Muscle of leg (tissue), 11 donors: ENCODE measurements around the gene ACTMAP. TPM values are rescaled to one million over a fixed set of nuclear protein-coding genes. Genes with fewer than 3 reads are reported as not detected.
"Not testable (repeated sequence)": the region's sequence is repeated elsewhere in the genome, so short reads cannot be mapped to it uniquely, and the experiment has no call there.

Experiments
- DNase-seq: peaks from one replicate; pipeline ENCODE4 v3.0.0; 2013
- H3K27ac ChIP-seq: one replicate; pipeline ENCODE4 v1.5.1; 2013; ENCODE audit warnings: mild to moderate bottlenecking, low read length, control low read depth
- H3K27me3 ChIP-seq: one replicate; pipeline ENCODE4 v1.6.1; 2013; ENCODE audit warnings: low read length; ENCODE audit not compliant: control insufficient read depth, insufficient read depth
- H3K36me3 ChIP-seq: one replicate; pipeline ENCODE4 v1.6.1; 2013; ENCODE audit warnings: low read length; ENCODE audit not compliant: control insufficient read depth, insufficient read depth
- H3K4me1 ChIP-seq: one replicate; pipeline ENCODE4 v1.6.1; 2013; ENCODE audit warnings: low read length; ENCODE audit not compliant: control insufficient read depth, insufficient read depth
- H3K4me3 ChIP-seq: one replicate; pipeline ENCODE4 v1.5.1; 2013; ENCODE audit warnings: low read length, control low read depth
- H3K9me3 ChIP-seq: replicated peaks from 2 replicates; pipeline ENCODE4 v1.6.1; 2013; ENCODE audit warnings: low read depth, low read length; ENCODE audit not compliant: control insufficient read depth
- WGBS: methylation state at CpG from one replicate; pipeline ENCODE4 v1.1.5; 2013; ENCODE audit warnings: missing lambda C conversion rate; ENCODE audit not compliant: insufficient coverage; 5-methylcytosine and 5-hydroxymethylcytosine counted together
- polyA plus RNA-seq, 8 donors: library from polyadenylated mRNA; unstranded; fragments of 120-200 nt; gene quantifications; one replicate each; pipeline versions ENCODE4 v1.2.1 to v1.2.3, GENCODE V29; 2013; ENCODE audit warnings: inconsistent platforms in 1 of 8, low replicate concordance in 1 of 8; ENCODE audit not compliant: insufficient read length in 8 of 8, insufficient read depth in 1 of 8
- total RNA-seq: library from RNA; stranded (reverse); fragments of 120-200 nt; gene quantifications from one replicate; pipeline ENCODE4 v1.2.4, GENCODE V29; 2013

ACTMAP gene
- total and polyA plus RNA-seq, 9 donors: 1.2 to 13.0 (median 11.0) TPM

DNA sequence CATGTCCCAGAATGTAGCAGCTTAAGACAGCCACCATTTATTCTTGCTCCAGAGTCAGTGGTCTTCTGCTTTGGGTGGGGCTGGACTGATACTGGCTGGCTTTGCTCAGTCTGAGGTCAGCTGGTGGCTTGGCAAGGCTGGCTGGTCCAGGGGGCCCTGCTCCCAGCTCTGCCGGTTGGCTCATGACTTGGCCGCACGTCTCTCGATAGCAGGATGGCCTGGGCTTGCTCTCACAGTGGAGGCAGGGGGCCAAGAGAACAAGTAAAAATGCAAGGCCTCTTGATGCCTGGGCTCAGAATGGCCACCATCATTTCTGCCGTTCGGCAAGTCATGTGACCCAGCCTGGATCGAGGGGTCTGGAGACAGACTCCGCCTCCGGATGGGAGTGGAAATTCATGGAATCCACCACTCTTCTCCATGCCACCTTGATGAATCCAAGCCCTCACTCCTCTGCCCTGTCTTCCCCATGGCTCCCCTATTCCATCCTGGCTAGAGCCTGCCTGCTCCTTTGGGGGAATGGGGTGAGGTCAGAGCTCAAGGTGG lies 13.1 kb downstream of the ACTMAP start:
- no peaks in the 10 kb centered on the region for H3K9me3 ChIP-seq
- WGBS: 77% methylated on average over 4 of the region's 9 CpGs
- peaks cover 76% of the 10 kb centered on the region for H3K36me3 ChIP-seq
- no peaks in the 10 kb centered on the region for H3K27me3 ChIP-seq
- H3K4me3 ChIP-seq: no peak overlapping the region
- no peak for DNase-seq
- H3K4me1 ChIP-seq: peaks cover 10% of the 10 kb centered on the region
- H3K27ac ChIP-seq: no peak overlapping the region

DNA sequence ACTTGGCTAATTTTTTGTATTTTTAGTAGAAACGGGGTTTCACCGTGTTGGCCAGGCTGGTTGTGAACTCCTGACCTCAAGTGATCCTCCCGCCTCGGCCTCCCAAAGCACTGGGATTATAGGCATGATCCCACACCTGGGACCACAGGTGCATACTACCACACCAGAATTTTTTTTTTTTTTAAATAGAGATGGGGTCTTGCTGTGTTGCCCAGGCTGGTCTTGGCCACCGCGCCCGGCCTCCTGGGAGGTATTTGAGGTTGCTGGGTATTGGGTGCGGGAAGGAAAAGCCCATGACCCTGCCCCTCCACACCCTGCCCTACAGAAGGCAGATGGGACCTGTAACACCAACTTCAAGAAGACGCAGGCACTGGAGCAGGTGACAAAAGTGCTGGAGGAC lies 13.6 kb downstream of the ACTMAP start:
- WGBS: 72% methylated on average over 5 of the region's 9 CpGs
- Histone ChIP-seq H3K4me3 (no peak overlapping the region), H3K27ac (no peak overlapping the region), H3K9me3 (no peaks in the 10 kb centered on the region), H3K36me3 (peaks cover 78% of the 10 kb centered on the region), H3K27me3 (no peaks in the 10 kb centered on the region), H3K4me1 (peaks cover 10% of the 10 kb centered on the region)
- DNase-seq: no peak

DNA sequence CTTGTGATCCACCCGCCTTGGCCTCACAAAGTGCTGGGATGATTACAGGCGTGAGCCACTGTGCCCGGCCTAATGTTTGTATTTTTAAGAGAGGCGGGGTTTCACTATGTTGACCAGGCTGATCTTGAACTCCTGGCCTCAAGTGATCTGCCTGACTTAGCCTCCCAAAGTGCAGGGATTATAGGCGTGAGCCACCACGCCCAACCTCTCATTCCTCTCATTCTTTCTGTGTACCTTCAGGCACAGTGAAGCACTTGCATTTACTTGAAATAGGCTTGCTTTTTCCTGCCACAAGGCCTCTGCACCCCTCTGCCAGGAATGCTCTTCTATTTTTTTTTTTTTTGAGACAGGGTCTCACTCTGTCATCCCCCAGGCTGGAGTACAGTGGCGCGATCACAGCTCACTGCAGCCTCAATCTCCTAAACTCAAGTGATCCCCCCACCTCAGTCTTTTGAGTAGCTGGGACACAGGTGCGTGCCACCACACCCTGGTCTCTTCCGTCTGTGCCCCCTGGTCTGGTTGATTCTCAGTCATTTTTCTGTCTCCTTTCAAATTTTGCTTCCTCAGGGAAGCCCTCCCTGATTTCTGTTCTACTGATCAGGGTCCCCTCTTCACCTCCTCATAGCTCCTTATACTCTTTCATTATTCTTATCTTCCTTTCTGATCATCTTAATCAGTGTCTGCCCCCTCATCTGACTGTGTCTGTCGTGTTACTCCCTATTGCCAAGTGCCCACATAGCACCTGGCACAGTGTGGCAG lies 15.1 kb downstream of the ACTMAP start:
- Histone ChIP-seq H3K27me3 (no peaks in the 10 kb centered on the region), H3K4me3 (no peak overlapping the region), H3K36me3 (peaks cover 86% of the 10 kb centered on the region), H3K27ac (no peak overlapping the region), H3K9me3 (no peaks in the 10 kb centered on the region), H3K4me1 (peaks cover 2% of the 10 kb centered on the region)
- DNase-seq: no peak
- WGBS: 90% methylated on average over 9 of the region's 11 CpGs

DNA sequence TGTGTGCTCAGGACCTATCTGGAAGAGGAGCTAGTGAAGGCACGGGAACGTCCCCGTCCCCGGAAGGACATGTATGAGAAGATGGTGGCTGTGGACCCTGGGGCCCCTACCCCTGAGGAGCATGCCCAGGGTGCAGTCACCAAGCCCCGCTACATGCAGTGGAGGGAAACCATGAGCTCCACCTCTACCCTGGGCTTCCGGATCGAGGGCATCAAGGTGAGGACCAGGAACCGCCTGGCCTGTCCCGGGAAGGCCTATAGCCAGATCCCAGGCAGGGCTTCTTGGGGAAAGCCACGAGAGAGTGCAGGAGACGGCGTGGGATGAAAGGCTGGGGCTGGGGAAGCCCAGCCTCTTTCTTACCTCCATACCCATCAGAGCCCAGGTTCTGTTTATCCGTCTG lies 17.1 kb downstream of the ACTMAP start:
- Histone ChIP-seq H3K4me1 (no peaks in the 10 kb centered on the region), H3K27ac (no peak overlapping the region), H3K4me3 (no peak overlapping the region), H3K36me3 (peaks cover 82% of the 10 kb centered on the region), H3K27me3 (no peaks in the 10 kb centered on the region), H3K9me3 (no peaks in the 10 kb centered on the region)
- DNase-seq: no peak
- 93% methylated on average over 8 of the region's 13 CpGs for WGBS

DNA sequence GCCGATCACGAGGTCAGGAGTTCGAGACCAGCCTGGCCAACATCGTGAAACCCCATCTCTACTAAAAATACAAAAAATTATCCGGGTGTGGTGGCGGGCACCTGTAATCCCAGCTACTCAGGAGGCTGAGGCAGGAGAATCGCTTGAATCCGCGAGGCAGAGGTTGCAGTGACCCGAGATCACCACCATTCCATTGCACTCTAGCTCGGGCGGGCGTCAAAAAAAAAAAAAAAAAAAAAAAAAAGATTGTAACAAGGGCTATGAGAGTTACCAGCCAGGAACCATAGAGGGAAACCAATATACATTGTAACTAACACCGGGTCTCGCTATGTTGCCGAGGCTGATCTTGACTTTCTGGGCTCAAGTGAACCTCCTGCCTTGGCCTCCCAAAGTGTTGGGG lies 18.0 kb downstream of the ACTMAP start:
- not testable (repeated sequence) for H3K4me3 ChIP-seq, H3K27me3 ChIP-seq, H3K4me1 ChIP-seq, H3K9me3 ChIP-seq, DNase-seq, H3K27ac ChIP-seq
- no CpG with 5 or more reads among the region's 16 CpGs for whole genome bisulfite sequencing
- peaks cover 83% of the 10 kb centered on the region for H3K36me3 ChIP-seq

DNA sequence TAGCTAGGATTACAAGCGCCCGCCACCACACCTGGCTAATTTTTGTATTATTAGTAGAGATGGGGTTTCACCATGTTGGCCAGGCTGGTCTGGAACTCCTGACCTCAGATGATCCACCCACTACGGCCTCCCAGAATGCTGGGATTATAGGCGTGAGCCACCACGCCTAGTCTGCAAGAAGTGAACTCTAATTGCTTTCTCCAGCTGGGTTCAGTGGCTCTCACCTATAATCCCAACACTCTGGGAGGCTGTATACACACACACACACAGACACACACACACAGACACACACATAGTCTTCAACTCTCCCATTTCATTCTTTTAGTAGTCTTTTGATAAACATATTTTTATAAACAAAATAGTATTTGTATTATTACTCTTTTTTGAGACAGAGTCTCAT lies 20.2 kb downstream of the ACTMAP start:
- WGBS: 87% methylated on average over 3 of the region's 5 CpGs

DNA sequence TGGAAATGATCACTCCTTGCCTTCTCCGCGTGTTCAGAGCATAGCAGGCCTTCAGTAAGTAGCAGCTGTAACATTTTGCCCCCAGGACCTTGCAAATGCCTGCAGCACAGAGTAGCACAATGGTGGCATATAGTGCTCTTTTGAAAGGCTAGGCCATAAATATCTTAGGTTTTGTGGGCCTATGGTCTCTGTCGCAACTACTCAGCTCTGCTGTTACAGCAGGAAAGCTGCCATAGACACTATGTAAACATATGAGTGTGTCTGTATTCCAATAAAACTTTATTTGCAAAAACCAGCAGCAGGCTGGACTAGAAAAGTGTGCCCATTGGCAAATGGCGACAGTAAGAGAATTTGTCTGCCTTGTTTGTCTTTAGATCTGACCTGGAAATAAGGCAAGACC lies 24.0 kb downstream of the ACTMAP start:
- no peak for DNase-seq
- WGBS: 95% methylated on average over 2 of the region's 4 CpGs
- H3K4me1 ChIP-seq: no peaks in the 10 kb centered on the region
- no peak overlapping the region for H3K4me3 ChIP-seq
- no peaks in the 10 kb centered on the region for H3K27me3 ChIP-seq
- H3K36me3 ChIP-seq: peaks cover 71% of the 10 kb centered on the region
- H3K9me3 ChIP-seq: no peaks in the 10 kb centered on the region
- H3K27ac ChIP-seq: no peak overlapping the region

More for the DNA sequence above, 20.2 kb downstream of the ACTMAP start:
- H3K27me3 ChIP-seq, DNase-seq, H3K4me1 ChIP-seq, H3K4me3 ChIP-seq, H3K9me3 ChIP-seq, H3K27ac ChIP-seq: not testable (repeated sequence)
- H3K36me3 ChIP-seq: peaks cover 80% of the 10 kb centered on the region

DNA sequence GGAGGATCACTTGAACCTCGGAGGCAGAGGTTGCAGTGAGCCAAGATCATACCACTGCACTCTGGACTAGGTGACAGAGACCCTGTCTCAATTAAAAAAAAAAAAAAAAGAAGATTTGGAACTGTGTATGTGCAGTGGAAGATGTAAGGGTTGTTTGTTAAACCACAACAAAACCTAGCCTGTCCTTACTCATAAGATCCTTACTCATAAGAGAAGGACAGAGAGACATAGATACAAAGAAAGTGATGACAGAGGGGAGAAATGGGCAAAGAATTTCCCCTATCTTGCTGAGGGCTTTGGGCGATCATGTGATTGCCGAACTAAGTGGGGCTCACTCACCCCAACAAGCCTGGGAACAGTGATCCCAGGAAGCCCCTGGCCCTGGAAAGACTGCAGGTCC lies 25.4 kb downstream of the ACTMAP start:
- H3K9me3 ChIP-seq: no peaks in the 10 kb centered on the region
- H3K4me1 ChIP-seq: peaks cover 9% of the 10 kb centered on the region
- H3K36me3 ChIP-seq: peaks cover 59% of the 10 kb centered on the region
- no peak overlapping the region for H3K27ac ChIP-seq
- 90% methylated on average over 2 of the region's 3 CpGs for WGBS
- no peaks in the 10 kb centered on the region for H3K27me3 ChIP-seq
- H3K4me3 ChIP-seq: no peak overlapping the region
- DNase-seq: no peak

DNA sequence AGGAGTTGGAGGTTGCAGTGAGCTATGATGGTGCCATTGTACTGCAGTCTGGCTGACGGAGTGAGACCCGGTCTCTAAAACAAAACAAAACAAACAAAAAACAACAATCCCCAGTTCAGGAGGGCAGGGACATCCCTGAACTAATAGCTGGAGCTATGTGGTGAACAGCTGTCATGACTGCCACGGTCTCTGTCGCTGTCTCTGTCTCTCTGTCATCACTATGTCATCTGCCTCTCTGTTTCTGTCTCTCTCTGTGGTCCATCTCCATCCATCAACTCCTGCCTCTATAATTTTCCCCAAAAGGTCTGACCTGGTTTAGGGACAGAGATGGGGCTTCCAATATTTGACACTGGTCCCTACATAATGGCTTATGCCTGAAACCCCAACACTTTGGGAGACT lies 26.0 kb downstream of the ACTMAP start:
- DNase-seq: no peak
- no peaks in the 10 kb centered on the region for H3K27me3 ChIP-seq
- peaks cover 13% of the 10 kb centered on the region for H3K4me1 ChIP-seq
- peaks cover 56% of the 10 kb centered on the region for H3K36me3 ChIP-seq
- no peak overlapping the region for H3K4me3 ChIP-seq
- WGBS: 93% methylated on average over 3 of the region's 4 CpGs
- no peaks in the 10 kb centered on the region for H3K9me3 ChIP-seq
- no peak overlapping the region for H3K27ac ChIP-seq

DNA sequence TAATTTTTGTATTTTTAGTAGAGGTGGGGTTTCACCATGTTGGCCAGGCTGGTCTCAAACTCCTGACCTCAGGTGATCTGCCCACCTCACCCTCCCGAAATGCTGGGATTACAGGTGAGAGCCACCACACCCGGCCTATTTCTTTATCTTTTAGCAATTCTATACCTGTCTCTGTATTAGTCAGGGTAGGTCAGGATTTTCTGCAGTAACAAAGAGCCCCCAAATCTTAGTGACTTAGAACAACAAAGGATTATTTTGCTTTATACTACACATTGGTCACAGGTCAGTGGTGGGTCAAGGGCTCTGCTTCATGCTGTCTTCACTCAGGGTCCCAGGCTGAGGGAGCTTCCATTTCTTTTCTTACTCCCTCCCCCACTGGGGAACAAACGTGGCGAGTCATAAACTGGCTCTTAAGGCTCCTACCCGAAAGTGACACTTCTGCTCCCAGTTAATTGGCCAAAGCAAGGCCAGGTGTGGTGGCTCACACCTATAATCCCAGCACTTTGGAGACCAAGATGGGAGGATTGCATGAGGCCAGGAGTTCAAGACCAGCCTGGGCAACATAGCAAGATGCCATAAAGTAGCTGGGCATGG lies 26.5 kb downstream of the ACTMAP start:
- 87% methylated on average over 3 of the region's 5 CpGs for WGBS
- no peaks in the 10 kb centered on the region for H3K9me3 ChIP-seq
- DNase-seq: no peak
- H3K4me1 ChIP-seq: peaks cover 19% of the 10 kb centered on the region
- H3K27ac ChIP-seq: no peak overlapping the region
- no peak overlapping the region for H3K4me3 ChIP-seq
- peaks cover 52% of the 10 kb centered on the region for H3K36me3 ChIP-seq
- H3K27me3 ChIP-seq: no peaks in the 10 kb centered on the region
